Endothelial cell of umbilical vein (primary cell): ENCODE data around the gene DRC1. TPM values are rescaled to one million over a fixed set of nuclear protein-coding genes. Genes with fewer than 3 reads are reported as not detected.

Experiments
- BruUV-seq: library from RNA; stranded (reverse); fragments of 400-500 nt; replicated peaks from 2 replicates; lab custom pipeline; 2021; lab: Mats Ljungman, UMichigan
- CTCF ChIA-PET: fragments of 300-600, 350-600 bp; sonication (Branson Sonifier 250); formaldehyde crosslinking; loops from one replicate; lab custom pipeline; 2021; ENCODE audit warnings: antibody characterized with exemption, inconsistent platforms; lab: Charles Lee
- POLR2A ChIA-PET: fragments of 300-600, 350-600 bp; sonication (Branson Sonifier 250); formaldehyde crosslinking; loops from one replicate; lab custom pipeline; 2021; ENCODE audit warnings: antibody characterized with exemption, inconsistent platforms; lab: Charles Lee
- DNase-seq: peaks from one replicate; pipeline ENCODE4 v3.0.0-alpha.2; 2011; ENCODE audit warnings: low read depth, low spot score
- FAIRE-seq: peaks from 2 replicates; lab custom pipeline; 2011; peaks lifted over from hg19 to GRCh38; lab: Jason Lieb, UNC
- H2AFZ ChIP-seq: 2 replicates; pipeline ENCODE4 v1.6.0; 2012; ENCODE audit warnings: low read depth, low read length, control low read depth, inconsistent platforms
- H3K27ac ChIP-seq: 2 replicates; pipeline ENCODE4 v1.5.1; 2011; ENCODE audit warnings: low read depth, mild to moderate bottlenecking, control low read depth, low read length, moderate library complexity; ENCODE audit not compliant: insufficient read depth
- H3K27me3 ChIP-seq, 2 experiments: 2 replicates each; pipeline versions ENCODE4 v1.6.0 to v1.6.1; 2011; ENCODE audit warnings: low read length in 2 of 2, mixed read lengths in 1 of 2; ENCODE audit not compliant: control insufficient read depth in 2 of 2, insufficient read depth in 2 of 2
- H3K36me3 ChIP-seq, 2 experiments: 2 replicates in 1 of 2; 3 replicates in 1 of 2; pipeline ENCODE4 v1.5.1; 2011; ENCODE audit warnings: low read length in 2 of 2, mild to moderate bottlenecking in 1 of 2, moderate library complexity in 1 of 2; ENCODE audit not compliant: control insufficient read depth in 2 of 2, insufficient read depth in 2 of 2; ENCODE audit errors: extremely low read depth in 1 of 2
- H3K4me1 ChIP-seq: 3 replicates; pipeline ENCODE4 v1.5.1; 2011; ENCODE audit warnings: mild to moderate bottlenecking, low read length; ENCODE audit not compliant: control insufficient read depth, insufficient read depth; ENCODE audit errors: extremely low read depth
- H3K4me2 ChIP-seq: 2 replicates; pipeline ENCODE4 v1.6.1; 2011; ENCODE audit warnings: low read length, control low read depth, mixed read lengths; ENCODE audit not compliant: insufficient read depth
- H3K4me3 ChIP-seq, 3 experiments: fragments of 200-600 bp in 1 of 3; sonication (generic), shearing (Covaris generic) in 1 of 3; replicated peaks in 1 of 3; 2 replicates each; pipeline ENCODE4 v1.5.1; 2011 to 2016; ENCODE audit warnings: control low read depth in 3 of 3, low read length in 3 of 3, mild to moderate bottlenecking in 2 of 3, inconsistent platforms in 1 of 3, low read depth in 1 of 3, moderate library complexity in 1 of 3; ENCODE audit not compliant: insufficient read depth in 1 of 3
- H3K79me2 ChIP-seq: 2 replicates; pipeline ENCODE4 v1.6.0; 2012; ENCODE audit warnings: low read length, inconsistent platforms; ENCODE audit not compliant: control insufficient read depth, insufficient read depth
- H3K9ac ChIP-seq: replicated peaks from 2 replicates; pipeline ENCODE3; 2011; ENCODE audit warnings: low read length, control low read depth; ENCODE audit not compliant: insufficient read depth; ENCODE audit errors: extremely low read depth
- H3K9me1 ChIP-seq: replicated peaks from 3 replicates; pipeline ENCODE4 v1.6.0; 2011; ENCODE audit warnings: mild to moderate bottlenecking, low read length; ENCODE audit not compliant: control insufficient read depth, insufficient read depth; ENCODE audit errors: extremely low read depth
- H3K9me3 ChIP-seq: replicated peaks from 2 replicates; pipeline ENCODE4 v1.5.1; 2012; ENCODE audit warnings: low read length, inconsistent platforms; ENCODE audit not compliant: control insufficient read depth, insufficient read depth
- H4K20me1 ChIP-seq: replicated peaks from 2 replicates; pipeline ENCODE3; 2011; ENCODE audit warnings: mild to moderate bottlenecking, low read length; ENCODE audit not compliant: control insufficient read depth, insufficient read depth; ENCODE audit errors: extremely low read depth
- CTCF ChIP-seq, 2 donors: IDR thresholded peaks; 1 replicate in 1 of 2; 2 replicates in 1 of 2; pipeline ENCODE4 v1.5.1; 2011; ENCODE audit warnings: low read length in 2 of 2, mild to moderate bottlenecking in 2 of 2, moderate library complexity in 2 of 2, control low read depth in 1 of 2, inconsistent platforms in 1 of 2, low read depth in 1 of 2; ENCODE audit not compliant: insufficient read depth in 1 of 2; ENCODE audit errors: extremely low read depth in 1 of 2
- EZH2 ChIP-seq: IDR thresholded peaks from 2 replicates; pipeline ENCODE4 v1.6.1; 2012; ENCODE audit warnings: borderline replicate concordance, low read depth, mild to moderate bottlenecking, moderate library complexity, low read length, inconsistent platforms; ENCODE audit not compliant: severe bottlenecking
- FOS ChIP-seq: IDR thresholded peaks from 2 replicates; pipeline ENCODE4 v1.6.1; 2011; ENCODE audit warnings: mild to moderate bottlenecking, low read length, moderate library complexity, borderline replicate concordance; ENCODE audit not compliant: insufficient read depth
- GATA2 ChIP-seq: IDR thresholded peaks from 2 replicates; pipeline ENCODE4 v1.7.0; 2011; ENCODE audit warnings: low read depth, mild to moderate bottlenecking, moderate library complexity, mixed read lengths, low read length; ENCODE audit not compliant: insufficient read length, insufficient read depth
- JUN ChIP-seq: IDR thresholded peaks from 2 replicates; pipeline ENCODE4 v1.6.1; 2011; ENCODE audit warnings: borderline replicate concordance, low read depth; ENCODE audit not compliant: insufficient read length, insufficient read depth
- MAX ChIP-seq: IDR thresholded peaks from 2 replicates; pipeline ENCODE4 v1.6.1; 2011; ENCODE audit not compliant: insufficient read depth, insufficient read length
- MYC ChIP-seq: IDR thresholded peaks from one replicate; pipeline ENCODE4 v1.6.1; 2011; ENCODE audit warnings: mild to moderate bottlenecking, low read depth, low read length
- POLR2A ChIP-seq: IDR thresholded peaks from 2 replicates; pipeline ENCODE4 v1.6.1; 2012; ENCODE audit warnings: low read depth, mild to moderate bottlenecking, control low read depth, low read length
- POLR2AphosphoS5 ChIP-seq: IDR thresholded peaks from 2 replicates; pipeline ENCODE4 v1.6.1; 2012; ENCODE audit warnings: low read depth, mild to moderate bottlenecking, control low read depth, low read length, moderate library complexity; ENCODE audit not compliant: insufficient read depth
- dilution Hi-C: fragments of 300-500 bp; cut with MboI; formaldehyde crosslinking; loops from one replicate; pipeline ENCODE4 v1.15.0; 2019; ENCODE audit warnings: low sequenced_read_pairs; ENCODE audit not compliant: extremely low pct_ligation_motif_present
- intact Hi-C: fragments of 100-400 bp; cut with micrococcal nuclease; formaldehyde crosslinking; loops from one replicate; pipeline ENCODE4 v1.10.0; 2022
- polyA plus RNA-seq, 4 experiments: library from polyadenylated mRNA; depleted of rRNA in 3 of 4; stranded (reverse) in 3 of 4; unstranded in 1 of 4; fragments of >200 nt; gene quantifications; 2 replicates each; pipeline versions ENCODE4 v1.2.1 to v1.2.3, GENCODE V29; 2011 to 2012; ENCODE audit warnings: missing spikeins in 1 of 4
- total RNA-seq: library from RNA; stranded (reverse); gene quantifications from 2 replicates; pipeline ENCODE4 v1.2.3, GENCODE V29; 2021

The DRC1 gene
- total and polyA plus RNA-seq, 2 donors (not counting 3 experiments of a cell fraction or from before 2014, with no cell fraction given) = 0.44 TPM; not detected in 1

- ChIA-PET POLR2A (no interaction called here), CTCF (interaction anchor here (1.1 kb wide), 1 partner anchor 10 kb away, joined by 3 read pairs; no protein-coding TSS in a partner anchor)
- dilution Hi-C loops (no loop called here), intact Hi-C loops (loop anchor here (1.0 kb wide), 1 partner anchor 112 kb away; no protein-coding TSS in a partner anchor)
- Histone ChIP-seq H3K4me1 (peaks cover 16% of the 10 kb centered on the region), H3K4me3 (no peak overlapping the region), H4K20me1 (no peaks in the 10 kb centered on the region), H3K27me3 (no peaks in the 10 kb centered on the region), H3K79me2 (no peaks in the 10 kb centered on the region), H2AFZ (no peak overlapping the region), H3K27ac (no peak overlapping the region), H3K9me3 (no peaks in the 10 kb centered on the region), H3K9me1 (no peaks in the 10 kb centered on the region), H3K9ac (no peak overlapping the region), H3K4me2 (no peak overlapping the region), H3K36me3 (no peaks in the 10 kb centered on the region)
- TF ChIP-seq JUN (no peak), MYC (no peak), POLR2A (no peak), POLR2AphosphoS5 (no peak), EZH2 (no peak), CTCF (IDR thresholded peaks at IDR 0.05; ENCODE audit: extremely low read depth in 1 of 2, insufficient read depth in 1 of 2, low read depth in 1 of 2, low read length in 2 of 2) (no peak), MAX (no peak), FOS (no peak), GATA2 (no peak)
- no peak for DNase-seq
- BruUV-seq = no TSS peak
- FAIRE-seq = no peak
Measured at GRCh38 chr2:26457251-26457666, 55.5 kb downstream of the DRC1 start.
